H1 (cell line): ENCODE results near the gene CEP128. TPM values are rescaled to one million over a fixed set of nuclear protein-coding genes. Genes with fewer than 3 reads are reported as not detected.

Experiments
- CBX8 ChIP-seq: fragments of 300-800, 300-1000 bp; sonication (generic); IDR thresholded peaks from 2 replicates; pipeline ENCODE4 v1.7.1; 2016; ENCODE audit warnings: low read depth, low read length, borderline replicate concordance
- EP300 ChIP-seq, 2 experiments: IDR thresholded peaks; 1 replicate in 1 of 2; 2 replicates in 1 of 2; pipeline ENCODE4 v1.6.1; 2011 to 2012; ENCODE audit warnings: low read depth in 2 of 2, low read length in 2 of 2, mild to moderate bottlenecking in 2 of 2, borderline replicate concordance in 1 of 2, inconsistent platforms in 1 of 2, moderate library complexity in 1 of 2
- polyA plus RNA-seq, 7 experiments: library from polyadenylated mRNA; depleted of rRNA in 3 of 7; stranded (reverse) in 5 of 7; unstranded in 2 of 7; fragments of >200 nt in 5 of 7; fragments of 200-250 nt in 2 of 7; gene quantifications; 1 replicate in 5 of 7; 2 replicates in 1 of 7; 4 replicates in 1 of 7; pipeline versions ENCODE4 v1.2.1 to v1.2.3, GENCODE V29; 2011 to 2013; ENCODE audit warnings: missing spikeins in 2 of 7, mixed read lengths in 2 of 7
- total RNA-seq: library from RNA; stranded (reverse); fragmentation: NEBNext Ultra II Directional; extraction: Animal tissue kit (Norgen Biotek cat#: 25700); gene quantifications from 2 replicates; pipeline ENCODE4 v1.2.1, GENCODE V29; 2021
- TF ChIP-seq, protein P1 (sequence below): fragments of 300-600 bp; sonication (generic); IDR thresholded peaks from 2 replicates; pipeline ENCODE4 v1.7.1; 2012; ENCODE audit warnings: low read length, moderate library complexity, mild to moderate bottlenecking, inconsistent platforms; ENCODE audit not compliant: insufficient replicate concordance

Gene CEP128
- total and polyA plus RNA-seq, 2 of the 8 experiments (the other 6 are each of a cell fraction or from before 2014, with no cell fraction given), result 1.9 to 17.0 TPM

DNA sequence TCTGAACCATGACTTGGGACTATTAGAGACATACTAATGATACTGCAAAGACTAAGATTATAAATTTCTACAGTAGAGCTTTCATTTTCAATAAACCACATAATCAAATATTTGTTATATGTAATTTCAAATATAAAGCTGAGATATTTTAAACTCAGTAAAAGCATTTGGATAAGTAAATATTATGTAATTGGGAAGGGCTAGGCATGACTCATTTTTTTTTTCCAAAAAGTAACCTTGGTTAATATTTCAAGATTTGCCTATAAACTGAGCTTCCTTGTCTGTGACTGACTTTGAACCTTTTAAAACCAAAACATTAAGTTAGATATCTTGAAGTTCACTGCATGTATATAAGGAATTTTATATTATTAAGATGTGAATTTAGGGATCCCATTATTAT, 332.5 kb downstream of the CEP128 start (continued):
- TF ChIP-seq, protein P1, sequence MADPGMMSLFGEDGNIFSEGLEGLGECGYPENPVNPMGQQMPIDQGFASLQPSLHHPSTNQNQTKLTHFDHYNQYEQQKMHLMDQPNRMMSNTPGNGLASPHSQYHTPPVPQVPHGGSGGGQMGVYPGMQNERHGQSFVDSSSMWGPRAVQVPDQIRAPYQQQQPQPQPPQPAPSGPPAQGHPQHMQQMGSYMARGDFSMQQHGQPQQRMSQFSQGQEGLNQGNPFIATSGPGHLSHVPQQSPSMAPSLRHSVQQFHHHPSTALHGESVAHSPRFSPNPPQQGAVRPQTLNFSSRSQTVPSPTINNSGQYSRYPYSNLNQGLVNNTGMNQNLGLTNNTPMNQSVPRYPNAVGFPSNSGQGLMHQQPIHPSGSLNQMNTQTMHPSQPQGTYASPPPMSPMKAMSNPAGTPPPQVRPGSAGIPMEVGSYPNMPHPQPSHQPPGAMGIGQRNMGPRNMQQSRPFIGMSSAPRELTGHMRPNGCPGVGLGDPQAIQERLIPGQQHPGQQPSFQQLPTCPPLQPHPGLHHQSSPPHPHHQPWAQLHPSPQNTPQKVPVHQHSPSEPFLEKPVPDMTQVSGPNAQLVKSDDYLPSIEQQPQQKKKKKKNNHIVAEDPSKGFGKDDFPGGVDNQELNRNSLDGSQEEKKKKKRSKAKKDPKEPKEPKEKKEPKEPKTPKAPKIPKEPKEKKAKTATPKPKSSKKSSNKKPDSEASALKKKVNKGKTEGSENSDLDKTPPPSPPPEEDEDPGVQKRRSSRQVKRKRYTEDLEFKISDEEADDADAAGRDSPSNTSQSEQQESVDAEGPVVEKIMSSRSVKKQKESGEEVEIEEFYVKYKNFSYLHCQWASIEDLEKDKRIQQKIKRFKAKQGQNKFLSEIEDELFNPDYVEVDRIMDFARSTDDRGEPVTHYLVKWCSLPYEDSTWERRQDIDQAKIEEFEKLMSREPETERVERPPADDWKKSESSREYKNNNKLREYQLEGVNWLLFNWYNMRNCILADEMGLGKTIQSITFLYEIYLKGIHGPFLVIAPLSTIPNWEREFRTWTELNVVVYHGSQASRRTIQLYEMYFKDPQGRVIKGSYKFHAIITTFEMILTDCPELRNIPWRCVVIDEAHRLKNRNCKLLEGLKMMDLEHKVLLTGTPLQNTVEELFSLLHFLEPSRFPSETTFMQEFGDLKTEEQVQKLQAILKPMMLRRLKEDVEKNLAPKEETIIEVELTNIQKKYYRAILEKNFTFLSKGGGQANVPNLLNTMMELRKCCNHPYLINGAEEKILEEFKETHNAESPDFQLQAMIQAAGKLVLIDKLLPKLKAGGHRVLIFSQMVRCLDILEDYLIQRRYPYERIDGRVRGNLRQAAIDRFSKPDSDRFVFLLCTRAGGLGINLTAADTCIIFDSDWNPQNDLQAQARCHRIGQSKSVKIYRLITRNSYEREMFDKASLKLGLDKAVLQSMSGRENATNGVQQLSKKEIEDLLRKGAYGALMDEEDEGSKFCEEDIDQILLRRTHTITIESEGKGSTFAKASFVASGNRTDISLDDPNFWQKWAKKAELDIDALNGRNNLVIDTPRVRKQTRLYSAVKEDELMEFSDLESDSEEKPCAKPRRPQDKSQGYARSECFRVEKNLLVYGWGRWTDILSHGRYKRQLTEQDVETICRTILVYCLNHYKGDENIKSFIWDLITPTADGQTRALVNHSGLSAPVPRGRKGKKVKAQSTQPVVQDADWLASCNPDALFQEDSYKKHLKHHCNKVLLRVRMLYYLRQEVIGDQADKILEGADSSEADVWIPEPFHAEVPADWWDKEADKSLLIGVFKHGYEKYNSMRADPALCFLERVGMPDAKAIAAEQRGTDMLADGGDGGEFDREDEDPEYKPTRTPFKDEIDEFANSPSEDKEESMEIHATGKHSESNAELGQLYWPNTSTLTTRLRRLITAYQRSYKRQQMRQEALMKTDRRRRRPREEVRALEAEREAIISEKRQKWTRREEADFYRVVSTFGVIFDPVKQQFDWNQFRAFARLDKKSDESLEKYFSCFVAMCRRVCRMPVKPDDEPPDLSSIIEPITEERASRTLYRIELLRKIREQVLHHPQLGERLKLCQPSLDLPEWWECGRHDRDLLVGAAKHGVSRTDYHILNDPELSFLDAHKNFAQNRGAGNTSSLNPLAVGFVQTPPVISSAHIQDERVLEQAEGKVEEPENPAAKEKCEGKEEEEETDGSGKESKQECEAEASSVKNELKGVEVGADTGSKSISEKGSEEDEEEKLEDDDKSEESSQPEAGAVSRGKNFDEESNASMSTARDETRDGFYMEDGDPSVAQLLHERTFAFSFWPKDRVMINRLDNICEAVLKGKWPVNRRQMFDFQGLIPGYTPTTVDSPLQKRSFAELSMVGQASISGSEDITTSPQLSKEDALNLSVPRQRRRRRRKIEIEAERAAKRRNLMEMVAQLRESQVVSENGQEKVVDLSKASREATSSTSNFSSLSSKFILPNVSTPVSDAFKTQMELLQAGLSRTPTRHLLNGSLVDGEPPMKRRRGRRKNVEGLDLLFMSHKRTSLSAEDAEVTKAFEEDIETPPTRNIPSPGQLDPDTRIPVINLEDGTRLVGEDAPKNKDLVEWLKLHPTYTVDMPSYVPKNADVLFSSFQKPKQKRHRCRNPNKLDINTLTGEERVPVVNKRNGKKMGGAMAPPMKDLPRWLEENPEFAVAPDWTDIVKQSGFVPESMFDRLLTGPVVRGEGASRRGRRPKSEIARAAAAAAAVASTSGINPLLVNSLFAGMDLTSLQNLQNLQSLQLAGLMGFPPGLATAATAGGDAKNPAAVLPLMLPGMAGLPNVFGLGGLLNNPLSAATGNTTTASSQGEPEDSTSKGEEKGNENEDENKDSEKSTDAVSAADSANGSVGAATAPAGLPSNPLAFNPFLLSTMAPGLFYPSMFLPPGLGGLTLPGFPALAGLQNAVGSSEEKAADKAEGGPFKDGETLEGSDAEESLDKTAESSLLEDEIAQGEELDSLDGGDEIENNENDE, result no peak
- no peak for TF ChIP-seq EP300 (IDR thresholded peaks at IDR 0.05; ENCODE audit: borderline replicate concordance in 1 of 2, low read depth in 2 of 2, low read length in 2 of 2)
- TF ChIP-seq CBX8, result no peak
